ENCODE data around the gene TGFBR2.
A peak's percentile ranks its signal among the peaks of the same experiment; 100 is the strongest.
"Not testable (repeated sequence)": the region's sequence is repeated elsewhere in the genome, so short reads cannot be mapped to it uniquely, and the experiment has no call there.

Gene TGFBR2

DNA sequence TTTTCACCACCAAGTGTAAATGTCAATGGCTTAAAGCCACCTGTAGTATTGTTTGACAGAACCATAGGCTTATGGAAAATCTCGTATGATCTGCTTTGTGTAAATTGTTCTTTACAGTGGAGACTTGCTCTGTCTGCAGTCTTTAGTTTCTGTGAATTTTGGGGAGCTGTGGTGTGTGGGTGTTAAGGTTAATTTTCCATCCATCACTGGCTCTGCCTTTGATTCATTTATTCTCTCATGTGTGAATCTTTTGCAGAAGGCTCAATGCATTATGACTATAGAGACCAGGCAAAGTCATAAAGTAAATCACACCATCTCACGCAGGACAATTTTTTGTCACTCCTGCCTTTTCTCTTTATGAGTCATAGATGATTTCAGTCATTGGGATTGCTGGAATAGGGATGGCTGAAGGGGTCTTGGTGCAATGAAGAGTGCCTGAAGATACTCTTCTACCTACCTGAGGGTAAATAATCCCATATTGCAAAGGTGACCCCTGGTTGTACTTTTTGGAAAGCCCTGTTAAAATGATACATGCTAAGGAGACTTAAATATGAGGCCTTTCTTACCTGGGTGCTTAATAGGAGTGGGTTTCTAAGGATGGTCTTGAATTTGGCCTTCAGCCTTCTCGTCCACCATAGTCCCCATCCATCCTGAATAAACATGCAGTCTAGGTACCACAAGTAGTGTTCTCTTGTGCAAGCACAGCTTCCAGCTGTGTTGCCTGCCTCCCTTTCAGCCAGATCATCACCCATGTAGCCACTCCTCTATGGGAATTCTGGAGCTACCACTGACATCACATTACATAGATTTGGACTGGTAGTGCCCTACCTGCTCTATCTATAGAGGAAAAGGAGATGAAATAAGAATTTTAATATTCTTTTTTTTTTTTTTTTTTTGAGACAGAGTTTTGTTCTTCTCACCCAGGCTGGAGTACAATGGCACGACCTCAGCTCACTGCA lies 14.3 kb downstream of the TGFBR2 start:
- DNase-seq: no peak

DNA sequence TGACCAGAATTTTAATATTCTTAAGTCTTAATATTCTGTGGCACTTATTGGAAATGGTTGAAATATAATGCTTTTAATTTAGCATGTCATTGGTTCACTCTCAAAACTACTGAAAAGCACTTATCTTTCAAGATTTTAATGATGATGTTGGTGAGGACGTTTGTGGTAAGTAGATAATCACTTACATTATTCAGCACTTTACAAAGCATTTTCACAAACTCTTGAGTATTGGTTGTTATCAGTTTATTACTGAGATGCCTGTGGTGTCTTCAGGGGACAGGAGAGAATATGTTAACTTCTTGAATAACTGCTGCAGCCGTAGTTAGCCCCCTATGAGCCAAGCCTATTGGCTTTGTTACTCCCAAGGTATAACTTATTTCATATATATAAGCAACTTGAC lies 15.2 kb downstream of the TGFBR2 start:
- no peak for DNase-seq

DNA sequence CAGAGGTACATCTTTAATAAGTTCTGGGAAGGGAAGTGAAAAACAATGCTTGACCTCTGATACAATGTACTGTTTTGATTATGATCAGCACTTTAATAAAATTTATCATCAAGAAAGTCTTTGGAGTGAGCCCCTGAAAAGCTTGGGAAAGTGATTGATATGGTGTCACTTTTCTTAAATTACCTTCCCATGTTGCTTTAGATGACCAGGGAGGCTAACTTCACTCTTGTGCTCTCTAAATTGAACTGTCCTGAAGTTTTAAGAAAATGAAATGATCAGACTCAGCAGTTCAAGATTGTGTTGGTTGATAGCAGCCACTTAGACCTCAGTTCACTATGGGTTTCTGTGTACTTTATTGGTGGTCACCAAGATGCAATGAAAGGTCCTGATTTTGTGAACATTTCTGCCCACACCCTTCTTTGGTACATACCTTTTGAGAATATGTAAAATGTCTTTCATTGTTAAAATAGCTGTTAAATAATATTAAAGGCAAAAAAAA lies 15.7 kb downstream of the TGFBR2 start:
- DNase-seq: no peak

DNA sequence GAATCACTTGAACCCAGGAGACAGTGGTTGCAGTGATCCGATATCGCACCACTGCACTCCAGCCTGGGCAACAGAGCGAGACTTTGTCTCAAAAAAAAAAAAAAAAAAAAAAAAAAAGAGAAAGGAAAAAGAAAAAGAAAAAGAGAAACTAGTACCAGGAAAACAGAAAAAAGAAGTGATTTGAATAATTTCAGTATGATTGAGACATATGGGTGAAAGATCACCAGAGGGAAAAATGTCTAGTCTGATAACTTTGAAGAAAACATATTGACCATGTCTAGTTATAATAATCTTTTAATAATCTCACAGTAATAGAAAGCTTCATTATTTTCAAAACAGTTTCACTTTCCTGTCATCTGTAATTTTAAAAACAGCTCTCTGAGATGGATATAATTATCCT lies 16.4 kb downstream of the TGFBR2 start:
- DNase-seq: no peak

DNA sequence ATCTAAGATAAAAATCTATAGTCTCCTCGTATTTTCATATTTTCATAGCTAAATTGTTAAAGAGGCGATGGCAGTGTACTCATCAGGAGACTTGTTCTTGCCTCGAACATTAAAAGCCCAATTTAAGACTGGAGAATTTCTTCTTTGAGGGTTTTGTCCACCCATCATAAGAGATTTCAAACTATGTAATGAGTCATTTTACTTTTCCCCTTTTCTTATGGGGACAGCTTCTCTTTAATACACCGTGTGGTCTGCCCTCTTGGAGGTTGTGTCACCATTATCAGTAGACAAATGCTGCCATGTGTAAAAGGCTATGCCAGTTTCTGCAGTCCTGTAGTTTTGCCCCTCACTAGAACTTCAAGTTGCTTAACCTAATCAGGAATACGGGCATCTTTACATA lies 16.9 kb downstream of the TGFBR2 start:
- DNase-seq: no peak

DNA sequence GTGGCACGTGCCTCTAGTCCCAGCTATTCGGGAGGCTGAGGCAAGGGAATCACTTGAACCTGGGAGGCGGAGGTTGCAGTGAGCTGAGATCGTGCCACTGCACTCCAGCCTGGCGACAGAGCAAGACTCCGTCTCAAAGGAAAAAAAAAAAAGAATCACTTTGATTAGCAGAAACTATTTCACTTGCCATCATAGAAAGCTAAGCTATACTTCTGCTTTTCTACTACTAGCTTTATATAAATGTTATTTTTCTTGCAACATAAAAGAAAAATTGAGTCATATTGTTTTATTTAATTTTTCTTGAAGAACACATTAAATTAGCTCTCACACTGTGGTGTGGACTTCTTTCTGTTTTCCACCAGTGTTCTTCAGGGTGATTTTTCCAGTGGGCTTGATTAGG lies 18.1 kb downstream of the TGFBR2 start:
- not testable (repeated sequence) for DNase-seq

DNA sequence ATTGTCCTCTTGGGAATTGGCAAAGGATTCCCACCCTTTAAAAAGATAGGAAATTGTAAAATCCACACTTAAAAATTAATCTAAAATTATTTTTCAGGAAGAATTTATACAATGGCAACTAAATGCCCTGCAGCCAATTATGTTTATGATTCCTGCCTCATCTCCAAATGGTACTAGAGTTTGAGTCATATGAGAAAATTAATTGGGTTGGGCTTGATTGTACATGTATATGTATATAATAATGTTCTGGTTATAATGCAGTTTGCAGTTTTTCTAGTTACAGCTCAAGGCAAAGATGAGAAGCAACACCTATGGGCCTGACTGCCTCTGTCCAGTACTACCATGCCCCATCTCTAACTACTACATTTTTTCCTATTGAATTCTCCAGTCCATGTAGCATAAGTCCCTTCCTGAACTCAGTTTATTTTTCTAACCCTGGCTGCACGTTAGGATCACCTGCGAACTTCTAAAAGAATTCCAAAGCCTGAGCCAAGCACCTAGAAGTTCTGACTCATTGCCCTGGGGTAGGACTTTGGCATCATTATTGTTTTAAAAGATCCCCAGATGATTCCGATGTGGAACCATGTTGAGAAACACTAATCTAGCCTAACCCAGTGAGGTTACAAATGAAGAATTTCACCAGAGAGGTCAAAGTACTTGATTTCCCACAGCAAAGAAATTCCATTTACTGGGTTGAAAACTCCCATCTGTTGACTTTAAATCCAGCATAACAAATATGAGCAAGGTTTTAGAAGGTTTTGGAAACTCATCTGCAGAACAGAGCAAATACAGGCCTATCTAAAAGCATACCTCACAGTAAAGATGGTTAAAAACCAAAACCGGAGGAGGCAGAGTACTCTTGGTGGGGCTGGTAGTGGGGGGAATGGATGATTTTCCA lies 19.4 kb downstream of the TGFBR2 start:
- no peak for DNase-seq

DNA sequence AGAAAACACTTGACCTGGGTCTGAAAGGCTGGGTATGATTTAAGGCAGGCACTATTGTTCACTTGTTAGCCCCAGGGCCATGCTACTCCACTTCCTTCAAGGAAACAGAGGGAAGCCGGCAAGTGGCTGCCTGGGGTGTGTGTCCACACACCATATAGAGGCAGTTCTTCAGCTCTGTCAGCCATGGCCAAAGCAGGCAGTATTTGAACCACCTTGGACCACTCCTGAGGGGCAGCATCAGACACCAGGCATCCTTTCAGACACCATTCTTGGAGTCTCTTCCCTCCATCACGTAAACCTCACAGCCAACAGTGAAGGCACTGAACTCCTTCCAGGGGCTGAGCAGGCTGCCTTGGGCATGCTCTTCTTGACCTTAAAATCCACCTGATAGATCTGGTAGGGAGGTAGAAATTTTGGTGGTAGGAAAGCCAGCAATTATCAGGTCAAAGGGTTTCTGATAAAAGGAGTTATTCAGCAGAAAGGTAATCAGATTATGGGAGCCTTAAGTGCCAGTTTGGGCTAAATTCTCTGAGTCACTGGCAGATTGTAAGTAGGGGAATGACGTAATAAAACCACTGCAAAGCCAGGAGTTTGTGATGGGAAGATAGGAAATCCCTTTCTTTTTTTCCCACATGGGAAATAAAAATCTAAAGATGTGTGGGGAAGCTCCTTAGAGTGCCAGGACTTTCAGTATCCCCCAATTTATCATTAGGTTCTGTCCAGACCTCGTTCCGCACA lies 20.2 kb downstream of the TGFBR2 start:
- no peak for DNase-seq

DNA sequence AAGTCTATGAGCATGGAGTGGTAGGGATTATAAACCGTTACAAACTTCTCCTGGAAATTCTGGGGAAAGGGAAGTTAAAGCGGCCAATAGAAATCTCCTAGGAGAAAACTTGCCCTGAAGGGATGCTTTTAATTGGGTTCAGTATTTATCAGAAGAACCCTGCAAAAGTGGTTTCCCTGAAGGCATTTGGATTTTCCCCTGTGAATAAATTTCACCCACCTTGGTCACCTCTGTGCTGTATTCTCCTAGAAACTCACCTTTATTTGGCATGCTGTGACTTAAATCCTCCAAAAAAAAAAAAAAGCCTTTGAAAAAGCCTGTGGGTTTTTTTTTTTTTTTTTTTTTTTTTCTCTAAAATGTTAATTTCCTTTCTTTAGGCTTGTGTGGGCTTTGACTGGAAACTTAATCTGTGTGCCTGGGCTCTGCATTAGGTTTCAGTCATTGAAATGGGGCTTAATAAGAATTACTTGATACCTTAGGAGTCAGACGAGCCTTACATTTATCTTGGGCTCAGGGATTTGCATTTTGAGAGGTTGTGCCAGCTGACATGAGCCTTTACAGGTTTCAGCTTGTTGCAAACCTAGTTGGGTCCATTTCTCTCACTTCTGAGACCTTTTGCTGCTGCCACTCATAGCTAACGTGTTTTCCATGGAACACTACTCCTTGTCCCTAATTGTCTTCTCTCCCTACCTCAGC lies 22.0 kb downstream of the TGFBR2 start:
- DNase-seq: no peak

DNA sequence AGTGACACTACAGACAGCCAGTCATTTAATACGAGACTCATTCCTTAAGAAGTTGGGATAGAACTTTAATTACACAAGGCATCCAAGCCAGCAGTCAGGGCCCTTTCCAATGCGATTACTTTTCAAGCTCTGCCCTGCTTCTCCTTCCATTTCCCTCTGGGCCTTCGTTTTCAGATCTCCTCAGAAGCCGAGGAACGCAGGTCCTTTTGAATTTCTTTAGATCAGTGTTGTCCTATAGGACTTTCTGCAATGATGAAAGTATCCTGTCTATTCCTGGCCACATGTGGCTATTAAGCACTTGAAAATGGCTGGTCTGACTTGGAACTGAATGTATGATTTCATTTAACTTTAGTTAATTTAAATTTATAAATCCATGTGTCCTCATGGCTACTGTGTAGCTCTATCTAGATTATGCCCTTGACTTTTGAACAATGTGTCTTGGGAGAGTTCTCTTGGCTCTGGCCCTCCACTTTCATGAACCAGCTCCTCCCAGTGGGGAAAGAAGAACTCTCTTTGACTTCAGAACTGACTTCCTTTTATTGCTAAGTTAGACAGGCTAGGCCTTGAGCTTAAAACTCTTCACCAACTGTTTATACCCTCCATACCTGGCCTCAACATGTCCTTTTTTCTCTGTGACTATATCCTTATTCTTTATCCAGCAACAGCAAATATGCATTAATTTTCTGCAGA lies 22.6 kb downstream of the TGFBR2 start:
- peak; percentile 47 to 60 for DNase-seq

DNA sequence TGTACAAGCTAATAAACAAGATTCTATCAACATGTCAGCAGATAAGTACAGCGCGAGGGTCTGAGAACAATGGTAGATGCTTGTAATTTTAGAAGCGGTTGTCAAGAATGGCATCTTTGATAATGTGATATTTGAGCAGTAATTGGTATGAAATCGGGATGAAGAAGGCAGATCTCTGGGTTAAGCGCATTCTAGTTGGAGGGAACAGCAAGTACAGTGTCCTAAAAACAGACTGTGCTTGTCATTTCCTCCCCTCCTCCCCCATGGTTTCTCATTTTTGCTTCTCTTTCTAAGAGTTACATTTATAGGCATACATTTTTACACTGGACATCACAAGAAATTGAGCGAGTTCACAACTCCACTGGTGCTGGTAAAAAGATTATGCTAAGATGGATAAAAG lies 23.3 kb downstream of the TGFBR2 start:
- no peak for DNase-seq

DNA sequence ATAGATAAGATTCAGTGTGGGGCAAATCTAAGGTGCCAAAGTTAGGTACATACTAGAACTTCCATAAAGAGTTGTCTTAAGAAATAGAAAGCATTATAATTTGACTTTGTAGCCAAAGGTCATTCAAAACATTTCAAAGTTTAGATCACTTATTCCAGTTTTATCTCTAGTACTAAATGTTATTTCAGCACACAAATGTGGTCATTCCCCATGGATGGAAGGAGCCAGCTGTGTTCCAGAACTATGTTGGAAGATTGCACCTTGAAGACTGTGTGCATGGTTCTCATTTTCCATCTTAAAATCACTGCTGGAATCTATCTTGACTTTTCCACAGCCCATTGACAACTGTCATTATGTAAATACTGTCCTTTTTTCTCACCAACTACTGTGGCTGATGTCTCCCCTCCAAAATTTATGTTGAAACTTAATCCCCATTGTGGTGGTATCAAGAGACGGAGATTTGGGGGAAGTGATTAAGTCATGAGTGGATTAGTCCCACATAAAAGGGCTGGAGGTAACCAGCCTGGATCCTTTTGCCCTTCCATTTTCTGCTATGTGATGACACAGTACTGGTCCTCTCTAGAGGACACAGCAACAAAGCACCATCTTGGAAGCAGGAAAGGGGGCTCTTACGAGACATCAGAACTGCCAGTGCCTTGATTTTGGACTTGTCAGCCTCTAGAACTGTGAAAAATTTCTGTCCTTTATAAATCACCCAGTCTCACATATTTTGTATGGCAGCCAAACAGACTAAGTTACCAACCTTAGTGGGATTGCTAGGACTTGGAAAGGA lies 24.0 kb downstream of the TGFBR2 start:
- no peak for DNase-seq

DNA sequence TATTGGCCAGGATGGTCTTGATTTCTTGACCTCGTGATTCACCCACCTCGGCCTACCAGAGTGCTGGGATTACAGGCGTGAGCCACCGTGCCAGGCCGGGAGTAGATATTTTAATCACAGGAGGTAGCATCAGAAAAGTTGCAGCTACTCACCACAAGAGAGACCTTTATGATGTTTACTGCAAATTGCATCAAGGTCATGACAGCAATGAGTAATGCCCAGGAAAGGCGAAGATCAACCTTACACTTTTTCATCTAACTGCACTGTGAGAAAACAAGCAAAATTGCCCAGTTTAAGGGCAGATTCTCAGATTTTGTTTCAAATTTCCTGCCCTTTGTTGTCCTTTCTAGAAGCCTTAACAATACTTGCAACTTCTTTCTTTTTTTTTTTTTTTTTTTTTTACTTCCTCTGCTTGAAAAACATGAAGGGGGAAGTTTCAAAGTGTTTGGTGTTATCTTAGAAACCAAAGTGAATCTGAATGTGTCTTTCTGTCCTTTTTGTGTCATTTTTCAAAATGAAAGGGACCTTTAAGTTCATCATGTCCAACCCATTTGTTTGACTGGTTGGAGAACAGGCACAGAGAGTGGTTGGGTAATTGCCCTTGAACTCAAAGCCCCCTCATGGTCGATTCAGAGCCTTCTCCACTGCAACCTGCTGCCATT lies 25.0 kb downstream of the TGFBR2 start:
- DNase-seq: peak in 1 of 2 donors; percentile 47

DNA sequence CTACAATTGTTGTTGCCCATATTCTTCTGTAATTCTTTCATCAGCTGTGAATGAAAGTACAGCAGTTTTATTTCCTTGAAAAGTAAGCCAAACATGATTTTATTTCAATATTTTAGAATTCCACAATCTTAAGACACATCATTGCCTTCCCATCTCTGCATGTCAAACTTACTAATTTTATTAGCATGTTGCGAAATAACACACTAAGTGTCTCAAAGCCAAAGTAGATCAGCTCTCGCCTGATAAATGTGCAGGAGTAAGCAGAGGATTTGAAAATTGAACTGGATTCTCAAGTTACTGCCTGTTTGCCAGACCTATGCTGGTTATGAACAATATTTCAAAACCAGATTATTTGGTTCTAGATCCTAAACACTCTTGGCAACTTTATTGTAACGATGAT lies 25.7 kb downstream of the TGFBR2 start:
- DNase-seq: no peak

DNA sequence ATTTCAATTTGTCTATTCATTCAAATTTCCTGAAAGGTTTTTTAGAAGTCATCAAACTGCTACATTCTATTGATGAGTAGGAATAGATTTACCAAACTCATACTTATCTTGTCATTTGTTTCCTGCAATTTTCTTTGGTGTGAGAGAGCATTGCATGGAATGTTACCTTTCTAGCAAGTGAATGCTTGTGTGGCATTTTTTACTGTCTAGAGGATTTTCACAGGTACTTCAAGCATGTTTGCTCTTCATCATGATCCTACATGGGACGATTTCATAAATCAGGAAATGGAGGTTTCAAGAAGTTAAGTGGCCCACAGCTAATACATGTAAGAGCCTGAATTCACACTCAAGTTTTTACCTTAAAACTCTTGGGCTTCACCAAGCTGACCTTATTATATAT lies 26.1 kb downstream of the TGFBR2 start:
- no peak for DNase-seq

DNA sequence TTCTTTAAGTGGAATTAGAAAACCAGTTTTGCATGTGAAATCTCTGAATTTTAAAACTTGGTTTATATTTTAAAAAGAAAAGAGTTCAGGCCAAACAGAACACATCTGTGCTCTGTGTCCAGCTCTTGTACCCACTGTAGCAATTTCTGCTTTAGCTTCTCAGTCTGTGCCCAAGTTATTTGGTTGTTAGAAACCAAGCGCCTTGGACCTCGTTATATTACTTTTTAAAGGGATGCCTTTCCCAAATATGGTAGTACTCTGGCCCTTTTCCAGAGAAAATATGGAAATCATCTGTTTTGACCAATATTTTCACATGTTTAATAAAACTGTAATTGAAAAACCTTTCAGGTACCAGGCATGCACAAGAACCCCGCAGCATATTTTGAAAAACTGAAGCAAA lies 27.3 kb downstream of the TGFBR2 start:
- no peak for DNase-seq

DNA sequence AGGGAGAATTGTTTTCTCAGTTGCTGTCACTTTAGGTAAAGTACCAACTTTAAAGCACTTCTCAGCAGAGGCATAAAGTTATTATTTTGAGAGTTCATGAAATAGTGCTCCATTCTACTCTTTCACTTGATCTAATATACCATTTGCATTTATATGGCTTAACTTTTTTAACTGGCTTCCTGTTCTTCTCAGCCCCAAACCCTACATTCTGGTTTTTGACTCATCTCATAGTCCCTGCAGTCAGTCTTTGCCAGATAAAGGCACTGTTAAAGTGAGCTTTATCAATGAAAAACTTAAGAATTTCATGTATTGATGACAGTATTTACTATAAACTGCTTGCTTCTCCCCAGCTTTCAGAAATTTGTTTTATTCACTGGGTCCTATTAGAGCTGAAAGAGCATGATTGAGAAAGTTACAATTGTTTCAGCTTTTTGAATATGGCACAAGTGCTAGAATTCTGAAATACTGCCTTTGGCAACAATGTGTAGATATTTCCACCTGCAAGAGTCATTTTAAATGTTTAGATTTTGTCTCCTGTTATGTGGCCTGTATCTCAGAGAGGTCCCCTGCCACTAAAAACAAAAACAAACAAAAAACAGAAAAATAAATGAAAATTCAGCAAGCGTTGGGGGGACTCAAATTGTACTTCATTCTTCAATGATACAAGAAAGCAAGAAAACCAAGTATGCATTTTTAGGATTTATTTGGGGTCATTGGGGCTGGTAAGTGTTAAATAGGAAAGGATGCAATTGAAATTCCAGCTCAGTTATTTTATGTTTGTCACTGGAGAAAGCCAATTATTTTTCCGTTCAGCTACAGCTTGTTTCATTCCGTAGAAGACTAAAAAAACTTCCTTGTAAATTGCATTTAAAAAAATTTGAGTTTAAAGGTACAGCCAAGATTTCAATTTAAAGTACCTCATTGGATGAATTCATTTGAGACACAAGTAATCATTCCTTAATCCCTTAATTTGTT lies 28.6 kb downstream of the TGFBR2 start:
- DNase-seq: no peak

DNA sequence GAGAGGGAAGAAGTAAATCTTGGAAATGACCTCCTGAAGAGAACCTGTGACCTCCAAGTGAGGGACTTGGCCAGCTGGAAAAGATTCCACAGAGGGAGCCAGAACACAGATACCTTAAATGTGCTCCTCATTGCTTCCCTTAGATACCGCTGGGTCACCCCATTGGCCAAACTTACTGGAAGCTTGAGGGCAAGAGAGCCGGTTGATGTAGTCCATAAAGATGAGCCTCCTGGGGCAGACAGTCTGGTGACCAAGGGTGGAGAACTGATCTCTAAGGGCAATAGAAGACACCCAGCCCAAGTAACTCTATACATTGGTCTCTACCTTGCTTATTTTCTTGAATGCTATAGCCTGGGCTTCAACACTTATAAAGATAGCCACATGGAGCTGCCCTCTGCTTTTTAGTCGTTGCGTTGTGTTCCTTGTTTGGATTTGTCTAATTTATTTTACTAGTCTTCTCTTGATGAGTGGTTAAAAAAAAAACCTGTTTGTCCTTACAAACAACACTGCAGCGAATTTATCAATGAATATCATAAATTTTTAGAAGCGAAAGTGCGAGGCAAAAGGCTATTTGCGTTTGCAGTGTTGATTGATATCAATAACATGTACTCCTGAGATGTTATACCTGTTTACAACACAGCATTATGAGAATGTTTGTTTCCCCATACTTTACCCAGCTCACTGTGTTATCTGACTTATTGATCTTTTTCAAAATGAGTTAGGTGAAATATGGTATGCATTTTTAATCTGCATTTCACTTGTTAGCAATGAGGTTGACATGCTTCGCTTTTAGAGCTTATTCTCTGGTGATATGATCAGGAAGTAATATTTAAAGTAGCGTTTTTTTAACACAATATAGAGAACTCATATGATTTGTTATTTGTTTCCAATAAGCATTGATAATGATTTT lies 31.2 kb downstream of the TGFBR2 start:
- DNase-seq: no peak
